CD4-positive, alpha-beta memory T cell (primary cell): ENCODE results near the gene HAVCR2. TPM values are rescaled to one million over a fixed set of nuclear protein-coding genes. Genes with fewer than 3 reads are reported as not detected.
A peak's percentile ranks its signal among the peaks of the same experiment; 100 is the strongest.
"Not testable (repeated sequence)": the region's sequence is repeated elsewhere in the genome, so short reads cannot be mapped to it uniquely, and the experiment has no call there.

Experiments used
- CTCF ChIA-PET: fragments of 350-600 bp; sonication (Branson Sonifier 250); formaldehyde crosslinking; loops from one replicate; lab custom pipeline; 2021; ENCODE audit warnings: inconsistent platforms; ENCODE audit not compliant: partially characterized antibody; lab: Charles Lee
- POLR2A ChIA-PET: fragments of 350-600 bp; sonication (Branson Sonifier 250); formaldehyde crosslinking; loops from one replicate; lab custom pipeline; 2021; ENCODE audit not compliant: partially characterized antibody; lab: Charles Lee
- DNase-seq, 5 donors: peaks; one replicate each; pipeline versions ENCODE4 v3.0.0 to v3.0.0-alpha.2; 2020 to 2022; ENCODE audit warnings: mixed read lengths in 1 of 5
- H3K27ac ChIP-seq: one replicate; pipeline ENCODE4 v1.7.0; 2013; ENCODE audit warnings: low read depth, low read length
- H3K27me3 ChIP-seq: 2 replicates; pipeline ENCODE4 v1.7.0; 2013; ENCODE audit warnings: mild to moderate bottlenecking, low read length, moderate library complexity; ENCODE audit not compliant: insufficient read depth
- H3K36me3 ChIP-seq: 2 replicates; pipeline ENCODE4 v1.7.0; 2013; ENCODE audit warnings: mild to moderate bottlenecking, low read length, moderate library complexity; ENCODE audit not compliant: insufficient read depth
- H3K4me1 ChIP-seq: 2 replicates; pipeline ENCODE4 v1.7.0; 2013; ENCODE audit warnings: mild to moderate bottlenecking, low read length, moderate library complexity; ENCODE audit not compliant: insufficient read depth
- H3K4me3 ChIP-seq, 2 donors: one replicate each; pipeline ENCODE4 v1.7.0; 2013; ENCODE audit warnings: low read length in 2 of 2, mild to moderate bottlenecking in 1 of 2
- H3K9me3 ChIP-seq, 2 donors: one replicate each; pipeline ENCODE4 v1.7.0; 2013; ENCODE audit warnings: low read length in 2 of 2, control low read depth in 1 of 2; ENCODE audit not compliant: control insufficient read depth in 1 of 2
- H3K27ac Mint-ChIP-seq, 7 donors: one replicate each; pipeline ENCODE4 v1.8.0; 2020 to 2021; ENCODE audit warnings: mixed read lengths in 7 of 7, mild to moderate bottlenecking in 6 of 7, inconsistent platforms in 3 of 7, moderate library complexity in 3 of 7
- H3K27me3 Mint-ChIP-seq, 2 donors: one replicate each; pipeline ENCODE4 v1.8.0; 2020 to 2021; ENCODE audit warnings: mixed read lengths in 2 of 2
- H3K36me3 Mint-ChIP-seq, 2 donors: one replicate each; pipeline ENCODE4 v1.8.0; 2020 to 2021; ENCODE audit warnings: mixed read lengths in 2 of 2, inconsistent platforms in 1 of 2, mild to moderate bottlenecking in 1 of 2
- H3K4me1 Mint-ChIP-seq, 4 donors: one replicate each; pipeline ENCODE4 v1.8.0; 2020 to 2021; ENCODE audit warnings: mixed read lengths in 4 of 4, mild to moderate bottlenecking in 1 of 4
- H3K4me3 Mint-ChIP-seq, 8 donors: one replicate each; pipeline ENCODE4 v1.8.0; 2020 to 2021; ENCODE audit warnings: mixed read lengths in 8 of 8, mild to moderate bottlenecking in 7 of 8, moderate library complexity in 6 of 8, inconsistent platforms in 3 of 8
- H3K9me3 Mint-ChIP-seq, 8 donors: one replicate each; pipeline ENCODE4 v1.8.0; 2020 to 2021; ENCODE audit warnings: mixed read lengths in 8 of 8, mild to moderate bottlenecking in 5 of 8, inconsistent platforms in 3 of 8, moderate library complexity in 1 of 8
- intact Hi-C: fragments of 100-400 bp; cut with micrococcal nuclease; formaldehyde crosslinking; loops from one replicate; pipeline ENCODE4 v1.15.1; 2023
- polyA plus RNA-seq, 2 donors: library from polyadenylated mRNA; unstranded; fragments of 300-500 nt; fragmentation: Illumina TruSeq; gene quantifications; one replicate each; pipeline ENCODE4 v1.2.3, GENCODE V29; 2021
- total RNA-seq, 2 experiments: library from RNA; stranded (reverse); gene quantifications; one replicate each; pipeline ENCODE4 v1.2.3, GENCODE V29; 2021

HAVCR2 gene
- total and polyA plus RNA-seq, 4 experiments from 2014 or later = 2.7 to 8.4 (median 4.7) TPM

- Mint-ChIP-seq H3K9me3 (peaks cover 0 to 2% (median 0%) of the 10 kb centered on the region in 8 donors), H3K4me1 (peaks cover 20 to 50% (median 33%) of the 10 kb centered on the region in 4 donors), H3K27me3 (no peaks in the 10 kb centered on the region), H3K36me3 (peaks cover 0 to 1% of the 10 kb centered on the region in 2 donors), H3K4me3 (peak overlapping the region; percentile 65 to 87 (median 82)), H3K27ac (peak overlapping the region; percentile 68 to 95 (median 91))
- ChIA-PET CTCF (interaction anchor here (1.8 kb wide), 1 partner anchor 22 kb away, joined by 5 read pairs; no protein-coding TSS in a partner anchor), POLR2A (interaction anchor here (1.4 to 2.2 kb wide), 2 partner anchors 93 to 107 kb away, joined by 3 to 12 read pairs; partner anchors contain the start of gene MED7)
- DNase-seq = no peak
- Histone ChIP-seq H3K9me3 (no peaks in the 10 kb centered on the region), H3K4me1 (peaks cover 17% of the 10 kb centered on the region), H3K36me3 (no peaks in the 10 kb centered on the region), H3K27me3 (no peaks in the 10 kb centered on the region), H3K4me3 (peak overlapping the region; percentile 18 to 22), H3K27ac (no peak overlapping the region)
- intact Hi-C loops = loop anchor here (5.0 kb wide), 1 partner anchor 58 kb away; the partner anchor contains the start of gene HAVCR2
These were observed 59.2 kb downstream of the HAVCR2 start for GRCh38 chr5:157049605-157050004.

- CTCF ChIA-PET = no interaction called here
- peaks cover 0 to 2% (median 0%) of the 10 kb centered on the region in 8 donors for H3K9me3 Mint-ChIP-seq
- H3K4me3 ChIP-seq = no peak overlapping the region
- intact Hi-C loops = no loop called here
- H3K36me3 ChIP-seq = no peaks in the 10 kb centered on the region
- DNase-seq = no peak
- no peak overlapping the region for H3K4me3 Mint-ChIP-seq
- peak overlapping the region in 2 of 7 donors; percentile 14 to 42 for H3K27ac Mint-ChIP-seq
- no peaks in the 10 kb centered on the region for H3K9me3 ChIP-seq
- peaks cover 17% of the 10 kb centered on the region for H3K4me1 ChIP-seq
- POLR2A ChIA-PET = no interaction called here
- H3K27me3 ChIP-seq = no peaks in the 10 kb centered on the region
- no peak overlapping the region for H3K27ac ChIP-seq
- peaks cover 20 to 50% (median 34%) of the 10 kb centered on the region in 4 donors for H3K4me1 Mint-ChIP-seq
- H3K36me3 Mint-ChIP-seq = peaks cover 0 to 1% of the 10 kb centered on the region in 2 donors
- H3K27me3 Mint-ChIP-seq = no peaks in the 10 kb centered on the region
These were observed 60.9 kb downstream of the HAVCR2 start for GRCh38 chr5:157047898-157048297.

- H3K27ac ChIP-seq, H3K27me3 Mint-ChIP-seq, H3K36me3 ChIP-seq, H3K9me3 ChIP-seq, H3K36me3 Mint-ChIP-seq, H3K27me3 ChIP-seq, H3K9me3 Mint-ChIP-seq, POLR2A ChIA-PET, H3K4me3 ChIP-seq, DNase-seq, CTCF ChIA-PET, intact Hi-C loops: not testable (repeated sequence)
- Mint-ChIP-seq H3K4me3 (peak overlapping the region in 1 of 8 donors; percentile 49), H3K4me1 (peaks cover 20 to 50% (median 34%) of the 10 kb centered on the region in 4 donors), H3K27ac (peak overlapping the region in 1 of 7 donors; percentile 27)
- peaks cover 17% of the 10 kb centered on the region for H3K4me1 ChIP-seq
These were observed 61.8 kb downstream of the HAVCR2 start for GRCh38 chr5:157047016-157047415.

- H3K9me3 Mint-ChIP-seq = peaks cover 0 to 2% (median 0%) of the 10 kb centered on the region in 8 donors
- peak overlapping the region in 1 of 8 donors; percentile 43 for H3K4me3 Mint-ChIP-seq
- H3K4me1 Mint-ChIP-seq = peaks cover 20 to 48% (median 32%) of the 10 kb centered on the region in 4 donors
- Histone ChIP-seq H3K9me3 (no peaks in the 10 kb centered on the region), H3K36me3 (no peaks in the 10 kb centered on the region), H3K27me3 (no peaks in the 10 kb centered on the region), H3K4me3 (no peak overlapping the region), H3K4me1 (peaks cover 17% of the 10 kb centered on the region), H3K27ac (no peak overlapping the region)
- no peaks in the 10 kb centered on the region for H3K27me3 Mint-ChIP-seq
- peaks cover 0 to 1% of the 10 kb centered on the region in 2 donors for H3K36me3 Mint-ChIP-seq
- DNase-seq = no peak
- ChIA-PET CTCF (no interaction called here), POLR2A (interaction anchor here (1.2 kb wide), 1 partner anchor 97 kb away, joined by 3 read pairs; the partner anchor contains the start of gene MED7)
- intact Hi-C loops = no loop called here
- peak overlapping the region in 3 of 7 donors; percentile 31 to 70 (median 53) for H3K27ac Mint-ChIP-seq
These were observed 62.8 kb downstream of the HAVCR2 start for GRCh38 chr5:157046041-157046440.

- peaks cover 18 to 44% (median 30%) of the 10 kb centered on the region in 4 donors for H3K4me1 Mint-ChIP-seq
- H3K36me3 Mint-ChIP-seq = peaks cover 0 to 1% of the 10 kb centered on the region in 2 donors
- ChIA-PET POLR2A (interaction anchor here (1.2 kb wide), 1 partner anchor 97 kb away, joined by 3 read pairs; the partner anchor contains the start of gene MED7), CTCF (no interaction called here)
- H3K27ac Mint-ChIP-seq = no peak overlapping the region
- Histone ChIP-seq H3K27me3 (no peaks in the 10 kb centered on the region), H3K4me1 (peaks cover 17% of the 10 kb centered on the region), H3K9me3 (no peaks in the 10 kb centered on the region), H3K36me3 (no peaks in the 10 kb centered on the region), H3K4me3 (no peak overlapping the region), H3K27ac (no peak overlapping the region)
- no peak overlapping the region for H3K4me3 Mint-ChIP-seq
- H3K9me3 Mint-ChIP-seq = peaks cover 0 to 2% (median 0%) of the 10 kb centered on the region in 8 donors
- no peaks in the 10 kb centered on the region for H3K27me3 Mint-ChIP-seq
- intact Hi-C loops = no loop called here
- DNase-seq = no peak
These were observed 63.2 kb downstream of the HAVCR2 start for GRCh38 chr5:157045601-157046000.

GRCh38 chr5:157038568-157039187 is 70.2 kb downstream of the HAVCR2 start:
- no peak for DNase-seq
- Histone ChIP-seq H3K4me1 (peaks cover 5% of the 10 kb centered on the region), H3K9me3 (no peaks in the 10 kb centered on the region), H3K27ac (no peak overlapping the region), H3K36me3 (no peaks in the 10 kb centered on the region), H3K27me3 (no peaks in the 10 kb centered on the region), H3K4me3 (no peak overlapping the region)
- POLR2A ChIA-PET = no interaction called here
- H3K27me3 Mint-ChIP-seq = no peaks in the 10 kb centered on the region
- peaks cover 8 to 15% (median 11%) of the 10 kb centered on the region in 4 donors for H3K4me1 Mint-ChIP-seq
- no peaks in the 10 kb centered on the region for H3K9me3 Mint-ChIP-seq
- intact Hi-C loops = no loop called here
- peak overlapping the region in 5 of 8 donors; percentile 45 to 77 (median 66) for H3K4me3 Mint-ChIP-seq
- peaks cover 4% of the 10 kb centered on the region in 2 donors for H3K36me3 Mint-ChIP-seq
- CTCF ChIA-PET = interaction anchor here (2.2 kb wide), 1 partner anchor 12 kb away, joined by 7 read pairs; no protein-coding TSS in a partner anchor
- peak overlapping the region in 5 of 7 donors; percentile 30 to 91 (median 71) for H3K27ac Mint-ChIP-seq
